ENCODE results near the gene STAT5A. TPM values are rescaled to one million over a fixed set of nuclear protein-coding genes. Genes with fewer than 3 reads are reported as not detected.

Gene STAT5A
- total RNA-seq, 1 experiment from 2014 or later = 0.91 TPM

GRCh38 chr17:42308446-42308845 is 20.1 kb downstream of the STAT5A start:
- no peaks in the 10 kb centered on the region for H3K9me3 ChIP-seq (ENCODE audit: control insufficient read depth in 1 of 2, insufficient read depth in 1 of 2, low read depth in 1 of 2, low read length in 2 of 2)
- POLR2A ChIA-PET = no interaction called here
- DNase-seq (ENCODE audit: low read depth, low spot score) = no peak
- CTCF ChIA-PET = no interaction called here
- H3K79me2 ChIP-seq (ENCODE audit: insufficient read depth, low read length) = no peaks in the 10 kb centered on the region
- H2AFZ ChIP-seq (ENCODE audit: low read depth, low read length, poor library complexity, severe bottlenecking) = no peak overlapping the region
- RAD21 ChIA-PET (ENCODE audit: low non-redundant PET in 1 of 2, low total read pairs in 2 of 2, uncharacterized antibody in 2 of 2, unreplicated experiment in 2 of 2) = no interaction called here
- no peaks in the 10 kb centered on the region; a peak in 1 of 4 replicates for H3K36me3 ChIP-seq (ENCODE audit: control insufficient read depth in 1 of 2, insufficient read depth in 2 of 2, low read length in 2 of 2)
- BruUV-seq (replicated peaks) = no TSS peak
- no peaks in the 10 kb centered on the region for H3K4me1 ChIP-seq (ENCODE audit: control insufficient read depth in 1 of 2, insufficient read depth in 2 of 2, low read length in 2 of 2)
- H3K27ac ChIP-seq (ENCODE audit: low read depth, low read length) = no peak overlapping the region
- TF ChIP-seq SRF (IDR thresholded peaks at IDR 0.05; ENCODE audit: low read depth) (no peak), RAD21 (IDR thresholded peaks at IDR 0.05; ENCODE audit: low read depth) (no peak), CBX3 (IDR thresholded peaks at IDR 0.05; ENCODE audit: low read depth) (no peak), MAX (IDR thresholded peaks at IDR 0.05) (no peak), TCF7L2 (IDR thresholded peaks at IDR 0.05; ENCODE audit: borderline replicate concordance, extremely low read depth, insufficient read depth, insufficient read length) (no peak), ZNF274 (IDR thresholded peaks at IDR 0.05; ENCODE audit: low read depth, low read length) (no peak)
- intact Hi-C loops (cut with micrococcal nuclease) = no loop called here
- H3K4me2 ChIP-seq (ENCODE audit: low read length) = no peak overlapping the region
- H3K9ac ChIP-seq (ENCODE audit: low read length) = no peak overlapping the region
- H4K20me1 ChIP-seq (ENCODE audit: insufficient read depth) = no peaks in the 10 kb centered on the region
- no peaks in the 10 kb centered on the region for H3K27me3 ChIP-seq (ENCODE audit: insufficient read depth, low read length)
- H3K4me3 ChIP-seq (replicated peaks in 1 of 2; ENCODE audit: low read depth in 1 of 2, low read length in 2 of 2) = no peak overlapping the region
- ATAC-seq = no peak
- no peaks in the 10 kb centered on the region for H3K9me2 ChIP-seq (ENCODE audit: insufficient read depth)

- POLR2A ChIA-PET = no interaction called here
- H4K20me1 ChIP-seq (ENCODE audit: insufficient read depth) = no peaks in the 10 kb centered on the region
- no peaks in the 10 kb centered on the region for H3K9me3 ChIP-seq (ENCODE audit: control insufficient read depth in 1 of 2, insufficient read depth in 1 of 2, low read depth in 1 of 2, low read length in 2 of 2)
- H3K4me2 ChIP-seq (ENCODE audit: low read length) = no peak overlapping the region
- H3K27ac ChIP-seq (ENCODE audit: low read depth, low read length) = no peak overlapping the region
- no peaks in the 10 kb centered on the region for H3K9me2 ChIP-seq (ENCODE audit: insufficient read depth)
- H3K4me1 ChIP-seq (ENCODE audit: control insufficient read depth in 1 of 2, insufficient read depth in 2 of 2, low read length in 2 of 2) = no peaks in the 10 kb centered on the region
- DNase-seq (ENCODE audit: low read depth, low spot score) = no peak
- no peak overlapping the region for H3K9ac ChIP-seq (ENCODE audit: low read length)
- no peak for ATAC-seq
- RAD21 ChIA-PET (ENCODE audit: low non-redundant PET in 1 of 2, low total read pairs in 2 of 2, uncharacterized antibody in 2 of 2, unreplicated experiment in 2 of 2) = no interaction called here
- H3K36me3 ChIP-seq (ENCODE audit: control insufficient read depth in 1 of 2, insufficient read depth in 2 of 2, low read length in 2 of 2) = no peaks in the 10 kb centered on the region; a peak in 1 of 4 replicates
- no peaks in the 10 kb centered on the region for H3K27me3 ChIP-seq (ENCODE audit: insufficient read depth, low read length)
- CTCF ChIA-PET = no interaction called here
- intact Hi-C loops (cut with micrococcal nuclease) = no loop called here
- BruUV-seq (replicated peaks) = no TSS peak
- no peak overlapping the region for H2AFZ ChIP-seq (ENCODE audit: low read depth, low read length, poor library complexity, severe bottlenecking)
- no peaks in the 10 kb centered on the region for H3K79me2 ChIP-seq (ENCODE audit: insufficient read depth, low read length)
- no peak overlapping the region for H3K4me3 ChIP-seq (replicated peaks in 1 of 2; ENCODE audit: low read depth in 1 of 2, low read length in 2 of 2)
- TF ChIP-seq ZNF274 (IDR thresholded peaks at IDR 0.05; ENCODE audit: low read depth, low read length) = no peak
- TF ChIP-seq JUND (IDR thresholded peaks at IDR 0.05) = no peak
- TF ChIP-seq SRF (IDR thresholded peaks at IDR 0.05; ENCODE audit: low read depth) = no peak
- no peak for TF ChIP-seq POLR2AphosphoS5 (IDR thresholded peaks at IDR 0.05; ENCODE audit: low read depth, low read length)
- no peak for TF ChIP-seq ZFX (IDR thresholded peaks at IDR 0.05)
- TF ChIP-seq CBX3 (IDR thresholded peaks at IDR 0.05; ENCODE audit: low read depth) = no peak
- no peak for TF ChIP-seq SP1 (IDR thresholded peaks at IDR 0.05; ENCODE audit: low read depth)
- TF ChIP-seq REST (IDR thresholded peaks at IDR 0.05; ENCODE audit: low read depth) = no peak
- no peak for TF ChIP-seq ELF1 (IDR thresholded peaks at IDR 0.05; ENCODE audit: borderline replicate concordance, low read depth)
- no peak for TF ChIP-seq ZBTB33 (IDR thresholded peaks at IDR 0.05; ENCODE audit: extremely low read depth, insufficient replicate concordance, low read length)
- no peak for TF ChIP-seq ATF3 (IDR thresholded peaks at IDR 0.05)
- TF ChIP-seq EGR1 (IDR thresholded peaks at IDR 0.05; ENCODE audit: low read depth) = no peak
- no peak for TF ChIP-seq CEBPB (IDR thresholded peaks at IDR 0.05; ENCODE audit: low read depth)
- no peak for TF ChIP-seq RAD21 (IDR thresholded peaks at IDR 0.05; ENCODE audit: low read depth)
- no peak for TF ChIP-seq FOSL1 (IDR thresholded peaks at IDR 0.05; ENCODE audit: low read depth)
Observed at GRCh38 chr17:42309142-42309541, 20.8 kb downstream of the STAT5A start.
